Measurements from ENCODE around the gene NT5C1B.

DNA sequence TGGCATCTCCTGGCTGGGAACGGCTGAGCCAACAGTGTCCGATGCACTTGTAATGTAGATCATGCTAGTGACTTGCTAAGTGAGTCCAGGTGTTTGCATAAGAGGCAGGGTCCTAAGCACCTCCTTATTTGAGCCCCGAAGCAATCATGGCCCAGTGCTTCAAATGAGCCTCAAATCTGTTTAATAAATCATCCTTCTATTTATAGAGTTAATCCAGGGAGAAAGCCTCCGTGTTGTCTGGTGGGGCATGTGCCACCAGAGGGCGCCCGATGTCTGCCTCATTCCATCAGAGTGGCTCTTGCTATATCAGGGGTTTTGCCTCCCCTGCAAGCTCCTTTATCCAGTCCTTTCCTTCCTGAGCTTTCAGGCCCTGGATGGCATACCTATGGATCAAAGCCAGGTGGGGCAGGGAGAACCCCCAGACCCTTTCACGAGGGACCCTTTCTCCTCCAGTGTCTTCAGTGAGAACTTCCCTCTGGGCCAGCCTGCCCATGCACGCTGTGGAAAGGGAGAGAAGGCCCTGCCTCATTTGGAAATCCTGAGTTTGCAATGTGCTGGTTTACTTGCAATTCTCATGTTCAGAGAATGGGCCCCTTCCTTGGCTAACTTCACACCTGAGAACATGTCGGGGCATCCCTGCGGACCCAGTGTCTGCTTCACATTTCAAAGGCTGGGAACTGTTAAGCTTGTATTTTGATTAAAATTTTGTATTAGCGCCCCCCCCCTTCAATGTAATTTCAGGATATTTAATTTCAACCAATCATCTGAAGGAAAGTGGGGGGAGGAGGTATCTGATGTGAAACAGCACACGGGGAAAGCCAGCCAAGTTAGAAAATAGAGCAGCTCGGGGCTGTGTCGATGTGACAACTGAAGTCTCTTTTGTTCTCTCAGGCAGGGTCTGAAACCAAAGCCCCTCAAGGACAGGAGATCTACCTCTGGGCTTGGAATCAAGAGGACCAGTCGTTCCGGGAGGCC, 68.6 kb downstream of the NT5C1B start:
- TF ChIP-seq NR3C1 (IDR thresholded peaks at IDR 0.05) (no peak), ESRRA (IDR thresholded peaks at IDR 0.05; ENCODE audit: borderline replicate concordance, low read length) (no peak), JUN (IDR thresholded peaks at IDR 0.05) (no peak), POLR2A (IDR thresholded peaks at IDR 0.05; ENCODE audit: low read length) (no peak), RNF2 (IDR thresholded peaks at IDR 0.05; ENCODE audit: borderline replicate concordance, low read depth) (no peak), CHD4 (IDR thresholded peaks at IDR 0.05; ENCODE audit: borderline replicate concordance) (no peak), RAD21 (conservative IDR thresholded peaks at IDR 0.05 in 1 of 2, IDR thresholded peaks at IDR 0.05 in 1 of 2) (peak; percentile 96 to 98), JUNB (IDR thresholded peaks at IDR 0.05) (no peak), CHD2 (IDR thresholded peaks at IDR 0.05; ENCODE audit: low read length, partially characterized antibody) (no peak)
- TF ChIP-seq, protein P1, sequence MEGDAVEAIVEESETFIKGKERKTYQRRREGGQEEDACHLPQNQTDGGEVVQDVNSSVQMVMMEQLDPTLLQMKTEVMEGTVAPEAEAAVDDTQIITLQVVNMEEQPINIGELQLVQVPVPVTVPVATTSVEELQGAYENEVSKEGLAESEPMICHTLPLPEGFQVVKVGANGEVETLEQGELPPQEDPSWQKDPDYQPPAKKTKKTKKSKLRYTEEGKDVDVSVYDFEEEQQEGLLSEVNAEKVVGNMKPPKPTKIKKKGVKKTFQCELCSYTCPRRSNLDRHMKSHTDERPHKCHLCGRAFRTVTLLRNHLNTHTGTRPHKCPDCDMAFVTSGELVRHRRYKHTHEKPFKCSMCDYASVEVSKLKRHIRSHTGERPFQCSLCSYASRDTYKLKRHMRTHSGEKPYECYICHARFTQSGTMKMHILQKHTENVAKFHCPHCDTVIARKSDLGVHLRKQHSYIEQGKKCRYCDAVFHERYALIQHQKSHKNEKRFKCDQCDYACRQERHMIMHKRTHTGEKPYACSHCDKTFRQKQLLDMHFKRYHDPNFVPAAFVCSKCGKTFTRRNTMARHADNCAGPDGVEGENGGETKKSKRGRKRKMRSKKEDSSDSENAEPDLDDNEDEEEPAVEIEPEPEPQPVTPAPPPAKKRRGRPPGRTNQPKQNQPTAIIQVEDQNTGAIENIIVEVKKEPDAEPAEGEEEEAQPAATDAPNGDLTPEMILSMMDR (IDR thresholded peaks at IDR 0.05), result peak; percentile 97
- TF ChIP-seq, protein P2, sequence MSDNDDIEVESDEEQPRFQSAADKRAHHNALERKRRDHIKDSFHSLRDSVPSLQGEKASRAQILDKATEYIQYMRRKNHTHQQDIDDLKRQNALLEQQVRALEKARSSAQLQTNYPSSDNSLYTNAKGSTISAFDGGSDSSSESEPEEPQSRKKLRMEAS (IDR thresholded peaks at IDR 0.05), result no peak

Data from A549 (cell line).